SU-DHL-6 (cell line): Measurements from ENCODE around the gene UBA1.

Experiments used
- H2AFZ ChIP-seq: fragments of 200-600 bp; sonication (generic); 2 replicates; pipeline ENCODE4 v1.6.1; 2014; ENCODE audit warnings: low read depth, mild to moderate bottlenecking, moderate library complexity, mixed read lengths, antibody characterized with exemption, low read length; ENCODE audit not compliant: severe bottlenecking
- H3F3A ChIP-seq: fragments of 200-600 bp; shearing (Covaris generic); 2 replicates; pipeline ENCODE4 v1.6.0; 2016; ENCODE audit warnings: antibody characterized with exemption, mild to moderate bottlenecking; ENCODE audit not compliant: insufficient read depth
- H3K27ac ChIP-seq: fragments of 200-600 bp; sonication (generic); 2 replicates; pipeline ENCODE4 v1.5.1; 2016; ENCODE audit warnings: low read depth, mild to moderate bottlenecking, low read length, moderate library complexity, mixed read lengths
- H3K27me3 ChIP-seq: fragments of 200-600 bp; sonication (generic), shearing (Covaris generic); 2 replicates; pipeline ENCODE4 v1.6.0; 2014; ENCODE audit warnings: mild to moderate bottlenecking, low read length
- H3K36me3 ChIP-seq: fragments of 200-600 bp; sonication (generic); 2 replicates; pipeline ENCODE4 v1.6.1; 2014; ENCODE audit warnings: mild to moderate bottlenecking, low read length, mixed read lengths
- H3K4me2 ChIP-seq: fragments of 300-600, 200-600 bp; shearing (Covaris generic), sonication (generic); 2 replicates; pipeline ENCODE4 v1.6.0; 2014; ENCODE audit warnings: low read length, low read depth, mild to moderate bottlenecking; ENCODE audit not compliant: poor library complexity, severe bottlenecking
- H3K4me3 ChIP-seq: fragments of 200-600 bp; sonication (generic); 2 replicates; pipeline ENCODE4 v1.5.1; 2014; ENCODE audit warnings: antibody characterized with exemption, low read length, mild to moderate bottlenecking, mixed read lengths; ENCODE audit not compliant: insufficient read depth, poor library complexity, severe bottlenecking
- H3K79me2 ChIP-seq: fragments of 200-600 bp; sonication (generic); 2 replicates; pipeline ENCODE4 v1.6.1; 2014; ENCODE audit warnings: mild to moderate bottlenecking, low read length, moderate library complexity; ENCODE audit not compliant: insufficient read depth
- H3K9ac ChIP-seq: fragments of 200-600 bp; sonication (generic); 2 replicates; pipeline ENCODE4 v1.7.0; 2014; ENCODE audit warnings: mild to moderate bottlenecking, low read length
- H3K9me2 ChIP-seq: fragments of 200-600 bp; sonication (generic); replicated peaks from 2 replicates; pipeline ENCODE4 v1.6.1; 2014; ENCODE audit warnings: low read length; ENCODE audit not compliant: insufficient read depth
- H3K9me3 ChIP-seq: fragments of 200-600 bp; sonication (generic); 2 replicates; pipeline ENCODE4 v1.6.1; 2014; ENCODE audit warnings: low read length, mixed read lengths; ENCODE audit not compliant: insufficient read depth
- H4K20me1 ChIP-seq: fragments of 200-600 bp; sonication (generic); 2 replicates; pipeline ENCODE4 v1.6.1; 2014; ENCODE audit warnings: low read depth, mild to moderate bottlenecking, antibody characterized with exemption, low read length, moderate library complexity, mixed read lengths
- CTCF ChIP-seq: fragments of 200-600 bp; sonication (generic); IDR thresholded peaks from one replicate; pipeline ENCODE4 v1.5.1; 2017; ENCODE audit warnings: antibody characterized with exemption, mild to moderate bottlenecking, low read length, moderate library complexity; ENCODE audit not compliant: insufficient read depth, poor library complexity, severe bottlenecking
- EZH2phosphoT487 ChIP-seq: fragments of 200-600 bp; sonication (generic), shearing (Covaris generic); conservative IDR thresholded peaks from 2 replicates; pipeline ENCODE4 v1.6.1; 2018; ENCODE audit warnings: mild to moderate bottlenecking, antibody characterized with exemption, low read length, moderate library complexity, mixed read lengths

The UBA1 gene

GRCh38 chrX:47209508-47210238, 16.0 kb downstream of the UBA1 start:
- no peak overlapping the region for H3K9ac ChIP-seq
- no peaks in the 10 kb centered on the region for H3K27me3 ChIP-seq
- H3K79me2 ChIP-seq: no peaks in the 10 kb centered on the region; the same call in 1 of the 2 replicates
- no peak overlapping the region for H3K4me2 ChIP-seq
- H4K20me1 ChIP-seq: no peaks in the 10 kb centered on the region
- H3K27ac ChIP-seq: no peak overlapping the region
- TF ChIP-seq EZH2phosphoT487 (no peak), CTCF (no peak)
- H3K9me3 ChIP-seq: no peaks in the 10 kb centered on the region
- H3K9me2 ChIP-seq: no peaks in the 10 kb centered on the region
- H3K4me3 ChIP-seq: no peak overlapping the region
- peaks cover 2% of the 10 kb centered on the region; the same call in 1 of the 2 replicates for H3K36me3 ChIP-seq
- no peaks in the 10 kb centered on the region for H3F3A ChIP-seq
- H2AFZ ChIP-seq: no peak overlapping the region

GRCh38 chrX:47210661-47211425, 17.2 kb downstream of the UBA1 start:
- TF ChIP-seq EZH2phosphoT487 (no peak), CTCF (no peak)
- Histone ChIP-seq H4K20me1 (no peaks in the 10 kb centered on the region), H3K36me3 (no peaks in the 10 kb centered on the region), H3K9me2 (no peaks in the 10 kb centered on the region), H3K27ac (no peak overlapping the region), H3K27me3 (no peaks in the 10 kb centered on the region), H3K4me2 (no peak overlapping the region), H2AFZ (no peak overlapping the region), H3K79me2 (no peaks in the 10 kb centered on the region; the same call in 1 of the 2 replicates), H3F3A (0 out of 2 replicates have a peak, but pooled peaks cover under 1% of the 10 kb centered on the region), H3K9ac (no peak overlapping the region), H3K9me3 (no peaks in the 10 kb centered on the region), H3K4me3 (no peak overlapping the region)

GRCh38 chrX:47212381-47213293, 19.0 kb downstream of the UBA1 start:
- Histone ChIP-seq H3K4me2 (no peak overlapping the region), H3K9me2 (no peaks in the 10 kb centered on the region), H3K9me3 (no peaks in the 10 kb centered on the region), H3K9ac (no peak overlapping the region), H3K79me2 (no peaks in the 10 kb centered on the region), H3K36me3 (no peaks in the 10 kb centered on the region), H3K27me3 (no peaks in the 10 kb centered on the region), H3K4me3 (no peak overlapping the region), H3F3A (peaks cover 15% of the 10 kb centered on the region), H2AFZ (no peak overlapping the region), H3K27ac (no peak overlapping the region), H4K20me1 (no peaks in the 10 kb centered on the region)
- TF ChIP-seq CTCF: no peak
- TF ChIP-seq EZH2phosphoT487: no peak
